Measurements from ENCODE around the gene ATIC.

DNA sequence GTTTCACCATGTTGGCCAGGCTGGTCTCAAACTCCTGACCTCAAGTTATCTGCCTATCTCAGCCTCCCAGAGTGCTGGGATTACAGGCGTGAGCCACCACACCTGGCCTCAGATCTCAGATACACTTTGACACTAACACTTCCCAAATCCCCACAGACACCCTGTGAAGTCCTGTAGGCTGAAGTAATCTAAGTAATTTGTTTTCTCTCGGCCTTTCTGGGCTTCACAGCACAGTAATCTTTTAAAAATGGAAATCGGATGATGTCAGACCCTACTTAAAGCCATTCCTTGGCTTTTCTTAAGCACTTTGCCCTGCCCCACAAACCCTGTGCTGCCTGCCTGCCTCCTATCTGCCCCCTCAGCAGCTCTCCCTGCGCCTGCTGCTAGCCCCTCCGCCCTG is 16.2 kb downstream of the ATIC start:
- TF ChIP-seq CTCF (conservative IDR thresholded peaks at IDR 0.05; ENCODE audit: low read length) (no peak), EZH2phosphoT487 (IDR thresholded peaks at IDR 0.05; ENCODE audit: borderline replicate concordance) (no peak)
